ENCODE results near the gene PTPRE. TPM values are rescaled to one million over a fixed set of nuclear protein-coding genes. Genes with fewer than 3 reads are reported as not detected.

PTPRE gene
- total and polyA plus RNA-seq, 2 of the 4 experiments (the other 2 are of a cell fraction) = 0.34 to 0.54 TPM

GRCh38 chr10:127962205-127962604 lies 55.3 kb downstream of the PTPRE start:
- no peak overlapping the region for H2BK15ac ChIP-seq (ENCODE audit: low read depth, low read length)
- H3K4me2 ChIP-seq (ENCODE audit: low read depth, low read length) = no peak overlapping the region
- no peaks in the 10 kb centered on the region for H3K4me1 ChIP-seq (ENCODE audit: control insufficient read depth, insufficient read depth, low read length)
- no peak overlapping the region for H2BK20ac ChIP-seq (ENCODE audit: low read depth, low read length)
- TF ChIP-seq RCOR1 (IDR thresholded peaks at IDR 0.05; ENCODE audit: insufficient replicate concordance, low read length) (no peak), CTCF (conservative IDR thresholded peaks at IDR 0.05; ENCODE audit: low read depth, low read length) (no peak), RAD21 (IDR thresholded peaks at IDR 0.05; ENCODE audit: low read length) (no peak), POLR2A (IDR thresholded peaks at IDR 0.05; ENCODE audit: low read depth, low read length) (no peak), RFX5 (IDR thresholded peaks at IDR 0.05; ENCODE audit: low read depth, low read length) (no peak), FOS (IDR thresholded peaks at IDR 0.05; ENCODE audit: low read depth, low read length) (no peak), USF2 (IDR thresholded peaks at IDR 0.05; ENCODE audit: low read depth, low read length) (no peak), CHD1 (IDR thresholded peaks at IDR 0.05; ENCODE audit: low read depth, low read length) (no peak), SMC3 (IDR thresholded peaks at IDR 0.05; ENCODE audit: low read depth, low read length) (no peak), NFE2L2 (IDR thresholded peaks at IDR 0.05; ENCODE audit: low read depth, low read length) (no peak), MXI1 (IDR thresholded peaks at IDR 0.05; ENCODE audit: borderline replicate concordance, low read depth, low read length) (no peak), MAZ (IDR thresholded peaks at IDR 0.05; ENCODE audit: borderline replicate concordance, low read depth, low read length) (no peak), ELK1 (IDR thresholded peaks at IDR 0.05; ENCODE audit: borderline replicate concordance, low read depth, low read length) (no peak), CEBPB (IDR thresholded peaks at IDR 0.05; ENCODE audit: low read depth, low read length) (no peak), BHLHE40 (IDR thresholded peaks at IDR 0.05; ENCODE audit: low read depth, low read length) (no peak), MAFK (IDR thresholded peaks at IDR 0.05; ENCODE audit: low read depth, low read length) (no peak)
- intact Hi-C loops (cut with micrococcal nuclease) (no loop called here), dilution Hi-C loops (cut with HindIII; ENCODE audit: low sequenced_read_pairs, unreplicated experiment) (no loop called here), in situ Hi-C loops (cut with MboI; ENCODE audit: low sequenced_read_pairs) (no loop called here)
- H3K9me1 ChIP-seq (ENCODE audit: insufficient read depth, low read length) = no peaks in the 10 kb centered on the region
- no TSS peak for BruUV-seq (replicated peaks)
- H4K91ac ChIP-seq (ENCODE audit: insufficient read depth, low read depth, low read length) = no peak overlapping the region
- DNase-seq = no peak
- H4K20me1 ChIP-seq (ENCODE audit: insufficient read depth, low read length) = no peaks in the 10 kb centered on the region
- H3K14ac ChIP-seq (replicated peaks; ENCODE audit: low read depth, low read length) = no peak overlapping the region
- POLR2A ChIA-PET (ENCODE audit: unreplicated experiment) = no interaction called here
- H3K23ac ChIP-seq (ENCODE audit: low read depth, low read length) = no peak overlapping the region
- no peak overlapping the region for H4K8ac ChIP-seq (ENCODE audit: low read depth in 2 of 2, low read length in 2 of 2)
- H3K79me1 ChIP-seq (ENCODE audit: low read depth in 1 of 2, low read length in 2 of 2) = no peaks in the 10 kb centered on the region
- H4K5ac ChIP-seq (ENCODE audit: low read depth, low read length) = no peak overlapping the region
- H2AK9ac ChIP-seq (replicated peaks; ENCODE audit: low read depth, low read length, poor library complexity) = no peak overlapping the region
- 61% methylated on average over 6 of the region's 13 CpGs; no CpG with 5 or more reads in 1 of the 2 experiments for WGBS, 2 experiments (ENCODE audit: extremely low coverage in 2 of 2, insufficient read length in 1 of 2)
- no peak overlapping the region for H3K56ac ChIP-seq (ENCODE audit: extremely low read depth, insufficient read depth, low read length)
- H2BK5ac ChIP-seq (ENCODE audit: low read depth, low read length, poor library complexity, severe bottlenecking) = no peak overlapping the region
- H2AK5ac ChIP-seq (ENCODE audit: low read depth, low read length) = no peak overlapping the region
- ATAC-seq (ENCODE audit: low read depth) = no peak
- no peaks in the 10 kb centered on the region for H3K27me3 ChIP-seq (ENCODE audit: control insufficient read depth, insufficient read depth, low read length)
- no peak overlapping the region for H3K18ac ChIP-seq (ENCODE audit: low read depth, low read length)
- no peak overlapping the region for H2AFZ ChIP-seq (replicated peaks; ENCODE audit: low read length, poor library complexity)
- CTCF ChIA-PET = no interaction called here
- no peak overlapping the region for H3K4me3 ChIP-seq (ENCODE audit: insufficient read depth, low read depth, low read length)
- no peak overlapping the region for H3K27ac ChIP-seq (ENCODE audit: insufficient read depth, low read length)
- no peak overlapping the region for H3K9ac ChIP-seq (ENCODE audit: low read depth, low read length)
- H3K4ac ChIP-seq (ENCODE audit: low read depth, low read length) = no peak overlapping the region
- H2BK120ac ChIP-seq (ENCODE audit: low read depth, low read length) = no peak overlapping the region
- H3K36me3 ChIP-seq (ENCODE audit: control insufficient read depth, insufficient read depth, low read length) = no peaks in the 10 kb centered on the region
- no peaks in the 10 kb centered on the region for H3K9me3 ChIP-seq (ENCODE audit: control insufficient read depth, insufficient read depth, low read length)
